AML-193 (cell line): ENCODE measurements around the gene CCN2.

Experiments
- DNase-seq, 2 experiments: peaks; one replicate each; lab custom pipeline; 2025; lab: John Stamatoyannopoulos, UW

CCN2 gene, protein sequence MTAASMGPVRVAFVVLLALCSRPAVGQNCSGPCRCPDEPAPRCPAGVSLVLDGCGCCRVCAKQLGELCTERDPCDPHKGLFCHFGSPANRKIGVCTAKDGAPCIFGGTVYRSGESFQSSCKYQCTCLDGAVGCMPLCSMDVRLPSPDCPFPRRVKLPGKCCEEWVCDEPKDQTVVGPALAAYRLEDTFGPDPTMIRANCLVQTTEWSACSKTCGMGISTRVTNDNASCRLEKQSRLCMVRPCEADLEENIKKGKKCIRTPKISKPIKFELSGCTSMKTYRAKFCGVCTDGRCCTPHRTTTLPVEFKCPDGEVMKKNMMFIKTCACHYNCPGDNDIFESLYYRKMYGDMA

DNA sequence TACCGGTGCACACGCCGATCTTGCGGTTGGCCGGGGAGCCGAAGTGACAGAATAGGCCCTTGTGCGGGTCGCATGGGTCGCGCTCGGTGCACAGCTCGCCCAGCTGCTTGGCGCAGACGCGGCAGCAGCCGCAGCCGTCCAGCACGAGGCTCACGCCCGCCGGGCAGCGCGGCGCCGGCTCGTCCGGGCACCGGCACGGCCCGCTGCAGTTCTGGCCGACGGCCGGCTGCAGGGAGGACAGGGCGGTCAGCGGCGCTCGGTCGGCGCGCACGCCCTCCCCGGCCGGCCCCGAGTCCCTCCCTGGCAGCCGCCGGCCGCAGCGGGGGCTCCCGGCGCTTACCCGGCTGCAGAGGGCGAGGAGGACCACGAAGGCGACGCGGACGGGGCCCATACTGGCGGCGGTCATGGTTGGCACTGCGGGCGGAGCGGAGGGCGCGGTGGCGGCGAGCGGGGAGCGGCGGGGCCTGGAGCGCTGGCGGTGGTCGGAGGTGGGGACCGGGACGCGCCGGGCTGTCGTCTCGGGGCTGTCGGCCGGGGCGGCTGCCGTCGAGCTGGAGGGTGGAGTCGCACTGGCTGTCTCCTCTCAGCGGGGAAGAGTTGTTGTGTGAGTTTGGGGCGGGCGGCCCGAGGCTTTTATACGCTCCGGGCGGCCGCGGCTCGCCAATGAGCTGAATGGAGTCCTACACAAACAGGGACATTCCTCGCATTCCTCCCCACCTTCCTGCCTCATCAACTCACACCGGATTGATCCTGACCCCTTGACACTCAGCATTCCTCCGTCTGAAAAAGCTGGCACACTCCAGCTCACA is at the start of gene CCN2:
Gene CCN2, minus strand, starts transcription at position 606 of the 809 bp plus-strand sequence. Its CDS starts 200 bp downstream, at position 406.
- no peak for DNase-seq

DNA sequence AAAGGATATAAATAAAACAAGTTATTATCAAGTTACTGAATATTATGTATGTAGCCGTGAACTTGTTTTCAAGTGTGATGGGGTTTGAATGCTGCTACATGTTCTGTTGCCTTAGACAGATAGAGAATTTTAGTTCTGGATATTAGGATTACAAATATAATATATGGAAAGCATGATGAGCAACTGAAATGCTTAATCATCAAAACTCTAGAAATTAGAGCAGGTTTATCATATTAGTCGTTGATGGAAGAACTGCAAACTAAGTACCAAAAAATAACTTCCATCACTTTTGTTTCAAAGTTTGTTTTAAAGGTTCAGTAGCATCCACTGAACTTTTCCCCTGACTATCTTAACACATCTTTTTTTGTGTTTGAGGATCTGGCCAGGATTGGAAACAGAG is 49.1 kb upstream of the CCN2 start:
- no peak for DNase-seq

DNA sequence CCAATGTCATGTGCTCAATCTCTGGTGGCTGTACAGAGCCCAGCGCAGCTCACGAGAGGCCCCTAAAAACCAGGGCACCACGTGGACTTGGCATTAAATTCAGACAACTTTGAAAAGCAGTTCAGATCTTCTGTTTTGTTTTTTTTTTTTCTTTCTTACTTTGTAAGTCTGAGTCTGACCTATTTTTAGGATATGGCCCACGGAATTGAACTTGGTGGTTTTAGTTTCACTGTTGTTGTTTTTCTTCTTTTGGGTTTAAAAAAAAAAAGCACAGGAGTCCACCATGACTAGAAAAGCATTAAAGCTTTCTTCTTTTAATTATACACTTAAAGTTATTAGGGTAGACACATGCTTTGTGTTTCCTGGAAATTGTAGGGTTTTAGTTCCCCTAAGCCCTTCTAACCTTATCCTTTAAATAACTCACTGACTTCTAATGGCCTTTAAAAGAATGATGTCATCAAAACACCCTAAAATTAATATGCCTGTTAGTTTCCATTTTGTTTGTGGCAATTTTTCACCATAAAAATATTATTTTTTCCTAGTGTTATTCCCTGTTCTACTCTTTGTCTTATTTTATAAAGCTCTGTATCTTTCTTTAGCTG is 48.5 kb upstream of the CCN2 start:
- DNase-seq: no peak

DNA sequence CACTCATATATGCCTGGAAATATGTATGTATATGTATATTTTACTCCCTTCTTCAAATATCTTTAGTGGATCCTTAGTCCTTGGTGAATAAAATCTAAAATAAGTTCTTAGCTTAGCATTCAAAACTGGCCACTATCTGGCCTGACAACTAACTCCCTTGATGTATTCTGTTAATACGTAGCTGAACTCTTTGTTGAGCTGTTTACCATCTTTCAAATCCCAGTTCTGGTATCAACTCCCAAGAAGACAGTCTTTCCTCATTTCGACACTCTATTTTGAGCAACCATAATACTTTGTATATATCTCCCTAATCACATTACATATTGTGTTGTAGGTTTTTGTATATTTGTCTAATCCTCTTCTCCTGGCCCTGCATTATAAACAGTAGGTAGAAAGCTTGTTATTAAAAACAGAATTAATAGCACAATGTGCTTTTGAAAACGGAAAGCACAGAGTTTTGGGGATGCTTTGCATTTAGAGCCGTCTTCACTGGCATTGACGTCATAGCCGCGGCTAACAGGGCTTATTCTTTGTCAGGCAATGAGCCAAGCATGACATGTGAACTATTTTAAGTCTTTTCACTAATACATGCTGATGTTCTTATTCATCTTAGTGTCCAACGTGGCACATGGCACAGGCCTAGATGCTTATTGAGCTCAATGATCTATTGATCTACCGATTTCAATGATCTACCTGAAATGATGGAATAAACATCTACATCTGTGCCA is 47.2 kb upstream of the CCN2 start:
- DNase-seq: no peak

DNA sequence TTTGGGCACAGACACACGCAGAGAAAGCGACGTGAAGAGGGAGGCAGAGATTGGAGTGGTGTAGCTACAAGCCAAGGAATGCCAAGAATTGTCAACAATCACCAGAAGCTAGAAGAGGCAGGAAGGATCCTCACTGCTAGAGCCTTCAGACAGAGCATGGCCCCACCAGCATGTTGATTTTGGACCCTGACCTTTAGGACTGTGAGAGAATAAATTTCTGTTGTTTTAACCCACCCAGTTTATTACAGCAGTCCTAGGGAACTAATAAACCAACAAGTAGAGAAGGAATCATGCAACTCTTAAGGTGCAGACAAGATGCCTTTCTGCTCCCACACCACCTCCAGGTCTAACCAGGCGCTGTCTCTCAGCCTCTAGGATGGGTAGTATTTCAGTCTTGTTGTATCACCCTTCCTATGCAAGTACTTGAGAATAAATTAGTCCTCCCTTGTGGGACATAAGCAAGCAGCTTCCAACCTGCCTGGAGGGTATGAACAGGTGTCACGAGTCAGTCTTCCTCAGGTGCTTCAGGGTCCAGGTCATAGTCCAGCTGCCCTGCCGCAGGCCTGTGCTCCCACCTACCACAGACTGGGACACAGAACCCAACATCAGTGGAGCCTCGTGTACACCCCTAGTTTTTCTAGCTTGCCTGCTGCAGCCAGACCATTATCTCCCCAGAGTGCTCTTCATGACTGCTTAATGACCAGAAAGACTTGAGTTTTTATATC is 46.4 kb upstream of the CCN2 start:
- no peak for DNase-seq

DNA sequence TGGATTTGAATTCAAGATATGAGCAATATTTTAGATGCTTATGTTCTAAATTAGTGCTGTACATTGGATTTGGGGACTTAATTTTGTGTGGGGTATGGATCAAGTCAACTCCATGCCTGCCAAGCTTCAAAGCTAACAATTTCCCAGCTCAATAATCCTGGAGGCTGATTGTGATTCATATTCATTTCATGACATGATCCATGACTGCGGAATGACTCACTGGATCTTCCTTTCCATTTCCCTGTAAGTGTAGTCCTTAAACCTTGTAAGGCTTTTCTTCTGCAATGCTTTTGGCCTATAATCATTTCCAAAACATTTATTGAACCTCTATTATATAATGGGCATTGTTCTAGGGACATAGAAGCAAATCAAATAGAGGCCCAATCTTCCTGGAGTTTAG is 44.7 kb upstream of the CCN2 start:
- no peak for DNase-seq

DNA sequence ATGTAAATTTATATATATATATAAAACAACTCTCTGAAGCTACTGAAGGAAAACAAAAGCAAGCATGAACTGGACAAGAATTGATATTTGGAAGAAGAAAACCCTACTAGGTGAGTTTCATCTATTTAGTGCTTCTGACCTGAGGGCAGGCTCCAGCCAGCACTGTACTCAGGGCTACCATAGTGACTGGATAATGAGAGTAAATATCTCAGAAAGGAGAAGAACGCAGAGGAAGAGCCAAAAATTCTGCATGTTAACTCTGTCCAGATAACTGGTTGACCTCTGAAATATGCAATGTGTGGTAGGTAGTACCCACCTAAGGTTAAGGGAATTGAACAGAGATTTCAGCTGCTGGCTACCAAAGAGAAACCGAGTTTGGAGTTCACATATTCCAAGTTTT is 41.4 kb upstream of the CCN2 start:
- DNase-seq: no peak

DNA sequence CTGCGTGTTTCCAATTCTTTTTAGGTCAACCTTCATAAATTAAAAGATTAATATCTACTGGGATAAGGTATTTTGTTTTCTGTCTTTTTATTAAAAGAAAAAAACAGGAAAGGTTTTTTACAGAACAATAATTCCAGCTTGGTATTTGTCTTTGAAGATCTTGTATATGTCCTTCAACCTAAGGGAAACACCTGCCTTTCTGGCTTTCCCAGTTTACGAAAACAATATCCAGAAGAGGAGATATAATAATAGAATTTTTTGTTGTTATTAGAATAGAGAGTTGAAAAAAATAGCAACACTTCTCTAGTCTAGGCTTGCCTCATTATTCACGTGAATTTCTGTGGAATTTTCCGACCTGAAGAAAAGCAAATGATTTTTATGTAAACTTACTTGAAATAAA is 37.9 kb upstream of the CCN2 start:
- no peak for DNase-seq

DNA sequence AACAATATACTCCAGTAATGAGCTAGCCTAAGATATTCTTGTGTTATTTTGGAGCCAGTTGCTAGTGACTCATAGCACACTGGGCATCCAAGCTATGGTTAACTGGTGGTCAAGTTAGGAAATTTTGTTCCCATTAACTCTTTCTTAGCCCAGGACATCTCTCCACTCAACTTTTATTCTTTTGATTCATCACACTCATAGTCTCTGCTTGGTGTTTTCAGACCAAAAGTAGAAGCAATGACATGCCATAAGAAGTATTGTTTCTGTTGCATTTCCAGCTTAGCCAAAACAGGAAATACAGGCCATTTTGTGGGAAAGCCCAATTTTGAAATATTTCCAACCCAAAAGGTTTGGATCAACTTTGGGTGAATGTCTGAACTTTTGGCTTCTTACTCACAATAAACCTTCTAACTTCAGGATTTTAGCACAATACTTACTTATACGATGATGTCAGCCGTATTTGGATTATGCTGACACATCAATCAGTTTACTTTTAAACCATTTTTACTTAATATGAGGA is 31.6 kb upstream of the CCN2 start:
- DNase-seq: no peak

DNA sequence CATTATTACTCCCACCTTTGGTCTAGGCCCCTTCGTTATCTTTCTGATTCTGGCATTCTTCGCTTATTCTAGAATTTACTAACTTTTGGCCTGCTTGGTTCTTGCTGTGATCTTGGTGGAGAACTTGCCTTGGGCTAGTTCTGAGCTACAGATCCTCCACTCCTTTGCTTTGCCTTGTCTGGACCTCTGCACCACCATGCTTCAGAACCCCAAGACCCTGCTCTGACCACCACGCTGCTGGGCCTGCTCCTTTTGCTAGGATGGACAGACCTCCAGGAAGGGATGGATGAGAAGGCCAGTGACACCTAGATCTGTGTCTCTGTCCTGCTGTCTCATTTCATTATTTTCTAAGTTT is 30.4 kb upstream of the CCN2 start:
- DNase-seq: no peak

DNA sequence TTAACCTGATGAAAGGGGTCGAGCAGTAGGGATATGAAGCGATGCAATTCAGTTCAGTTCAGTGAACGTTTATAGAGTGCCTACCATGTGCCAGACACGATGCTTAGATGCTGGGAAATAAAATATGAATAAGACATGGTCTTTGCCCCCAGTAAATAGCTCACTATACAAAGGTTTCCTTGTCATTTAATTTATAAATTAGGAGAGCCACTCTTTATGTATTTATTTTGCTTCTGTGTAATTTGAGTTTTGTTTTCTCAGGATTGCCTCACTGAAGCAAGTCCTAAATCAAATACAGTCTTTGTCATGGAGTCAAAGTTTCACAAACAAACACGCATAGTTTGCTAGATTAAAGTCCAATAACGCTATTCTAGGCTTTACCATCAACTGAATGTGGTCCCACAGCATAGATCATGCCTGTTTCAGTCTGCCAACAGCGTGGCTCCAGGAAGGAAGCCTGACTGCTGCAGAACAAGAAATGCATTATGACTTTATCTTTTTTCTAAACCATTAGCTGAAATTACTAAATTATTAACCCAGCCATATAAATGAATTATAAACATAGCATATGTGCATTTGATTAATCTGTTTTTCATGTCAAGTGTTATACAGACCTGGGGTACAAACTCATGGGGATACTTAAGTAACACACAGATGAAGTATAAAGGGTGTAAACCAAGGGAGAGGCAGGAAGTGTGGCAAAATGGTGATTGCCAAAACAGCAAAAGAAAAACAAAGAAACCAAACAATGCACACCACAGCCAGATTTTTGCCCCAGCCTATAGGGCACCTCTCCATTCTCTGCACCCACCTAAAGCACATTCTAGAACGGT is 29.8 kb upstream of the CCN2 start:
- no peak for DNase-seq

DNA sequence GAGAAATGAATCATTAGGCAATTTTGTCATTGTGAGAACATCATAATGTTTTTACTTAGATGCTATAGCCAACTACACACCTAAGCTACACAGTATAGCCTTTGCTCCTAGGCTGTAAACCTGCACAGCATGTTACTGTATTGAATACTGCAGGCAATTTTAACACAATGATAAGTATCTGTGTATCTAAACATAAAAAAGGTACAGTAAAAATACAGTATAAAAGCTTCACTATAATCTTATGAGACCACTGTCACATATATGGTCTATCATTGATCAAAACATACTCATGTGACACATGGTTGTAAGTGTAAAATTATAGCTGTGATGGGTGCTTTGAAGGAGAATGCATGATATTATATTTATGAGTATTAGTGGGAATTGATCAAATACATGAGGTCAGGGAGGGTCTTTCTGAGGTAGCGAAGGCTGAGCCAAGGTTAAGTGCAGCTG is 29.2 kb upstream of the CCN2 start:
- no peak for DNase-seq

DNA sequence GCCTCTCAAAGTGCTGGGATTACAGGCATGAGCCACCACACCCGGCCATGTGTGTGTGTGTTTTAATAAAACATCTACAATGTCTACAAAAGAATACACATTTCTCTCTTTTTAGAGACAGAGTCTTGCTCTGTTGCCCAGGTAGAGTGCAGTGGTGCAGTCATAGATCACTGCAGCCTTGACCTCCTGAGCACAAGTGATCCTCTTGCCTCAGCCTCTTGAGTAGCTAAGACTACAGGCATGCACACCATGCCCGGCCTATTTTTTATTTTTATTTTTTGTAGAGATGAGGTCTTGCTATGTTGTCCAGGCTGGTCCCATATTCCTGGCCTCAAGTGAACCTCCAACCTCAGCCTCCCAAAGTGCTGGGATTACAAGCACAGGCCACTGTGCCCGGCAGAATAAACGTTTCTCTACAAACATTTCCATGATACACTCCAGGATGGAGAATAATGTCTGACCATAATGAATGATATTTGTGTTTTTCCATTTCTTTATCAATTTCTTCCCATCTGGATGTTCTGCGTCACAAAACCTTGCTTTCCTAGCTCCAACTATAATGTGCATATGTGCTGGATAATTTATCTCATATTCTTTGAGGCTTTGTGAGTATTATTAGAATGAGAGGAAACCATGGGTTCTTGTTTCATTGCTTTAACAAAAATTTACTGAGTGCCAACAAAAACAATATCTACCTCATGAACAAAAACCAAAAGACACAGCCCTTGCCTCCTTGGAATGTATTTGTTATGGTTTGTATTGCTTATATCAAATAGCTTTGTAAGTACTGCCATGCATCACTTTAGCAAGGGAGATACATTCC is 28.6 kb upstream of the CCN2 start:
- no peak for DNase-seq

DNA sequence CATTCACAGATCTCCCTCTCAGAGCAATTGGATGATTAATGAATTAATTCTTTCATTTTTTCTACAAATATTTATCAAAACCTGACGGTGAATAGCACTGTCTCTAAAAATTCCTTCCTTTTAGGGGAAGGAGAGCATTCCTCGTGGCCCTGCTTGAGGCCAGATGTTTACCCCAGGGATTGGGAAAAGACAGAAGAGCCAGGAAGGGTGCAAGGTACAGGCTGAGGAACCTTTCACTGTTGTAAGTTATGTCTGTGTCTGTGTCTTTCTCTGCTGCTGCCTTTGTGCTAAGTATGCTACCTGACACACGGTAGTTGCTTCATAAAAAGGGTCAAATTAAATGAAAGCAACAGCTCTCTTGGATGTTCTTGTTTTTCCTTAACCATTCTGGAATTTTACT is 27.4 kb upstream of the CCN2 start:
- no peak for DNase-seq

DNA sequence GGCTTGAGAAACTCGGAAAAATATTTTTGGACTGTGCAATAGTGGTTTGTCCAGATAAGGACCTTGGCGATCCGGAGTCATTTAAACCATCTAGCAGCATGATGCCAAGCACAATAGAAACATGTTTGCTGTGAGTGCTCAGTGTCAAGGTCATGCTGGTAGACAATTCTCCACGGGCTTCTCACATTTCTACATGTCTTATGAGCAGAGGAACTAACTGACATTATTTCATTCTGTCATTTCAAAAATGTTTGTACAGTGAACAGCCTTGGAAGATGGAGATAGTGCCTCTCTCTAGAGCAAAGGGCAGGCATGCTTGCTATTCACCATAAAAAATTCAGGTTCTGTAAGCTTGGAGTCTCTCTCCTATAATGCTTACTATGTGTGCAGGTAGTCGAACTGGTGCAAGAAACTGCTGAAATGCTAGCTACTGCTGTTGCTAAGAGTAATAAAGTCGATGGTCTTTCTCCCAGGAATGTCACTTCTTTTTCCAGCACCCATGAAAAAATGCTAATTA is 25.4 kb upstream of the CCN2 start:
- DNase-seq: no peak

DNA sequence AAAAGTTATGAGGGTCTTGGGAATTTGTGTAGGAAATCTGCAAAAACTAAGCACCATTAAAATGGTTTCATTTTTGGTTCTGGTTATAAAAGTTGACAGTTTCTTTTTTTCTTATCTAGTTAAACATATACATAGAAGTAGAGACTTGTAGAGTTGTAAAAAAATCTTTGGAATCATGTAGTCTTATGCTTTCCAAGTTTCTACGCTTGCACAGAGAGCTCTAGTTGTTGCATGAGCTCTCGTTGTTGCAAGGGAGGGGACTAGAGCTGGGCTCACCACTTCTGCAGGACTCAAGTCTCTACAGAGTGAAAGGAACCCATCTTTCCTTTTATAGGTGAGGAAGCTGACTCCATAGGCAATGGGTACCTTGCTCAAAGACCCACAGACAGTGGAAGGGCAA is 21.6 kb upstream of the CCN2 start:
- DNase-seq: no peak

DNA sequence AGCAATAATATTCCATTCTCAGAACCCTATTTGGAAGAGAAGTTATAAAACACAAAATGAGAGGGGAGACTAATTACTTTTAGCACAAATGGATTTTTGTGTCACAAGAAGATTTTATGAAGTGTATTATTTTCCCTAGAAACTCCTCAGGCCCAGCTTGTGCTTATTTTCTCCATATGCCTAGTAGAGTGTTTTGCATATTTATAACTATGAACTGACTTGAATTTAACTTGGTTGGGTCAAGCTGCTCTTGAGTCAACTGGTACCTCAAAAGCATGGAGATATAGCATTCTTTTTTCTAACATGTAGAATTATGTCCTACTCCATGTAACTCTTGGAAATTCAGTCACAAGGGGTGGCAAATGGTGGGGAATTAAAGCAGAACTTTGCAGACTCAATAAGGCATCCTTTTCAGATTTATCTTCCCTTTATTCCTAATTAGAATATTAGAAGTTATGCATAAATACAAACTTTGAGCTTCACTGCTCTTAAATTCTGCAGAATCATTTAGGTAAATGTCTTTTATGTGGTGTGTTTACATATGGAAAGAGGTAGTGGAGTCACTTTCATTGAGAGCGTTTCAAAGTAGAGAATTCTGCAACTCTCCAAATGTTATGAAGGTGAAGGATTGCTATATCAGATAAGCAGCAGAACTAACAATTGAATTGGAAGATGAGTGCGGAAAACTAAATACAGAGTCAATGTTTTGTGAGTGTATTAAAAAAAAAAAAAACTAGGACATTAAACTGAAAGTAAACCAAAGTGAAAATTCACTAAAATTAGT is 19.1 kb upstream of the CCN2 start:
- no peak for DNase-seq

DNA sequence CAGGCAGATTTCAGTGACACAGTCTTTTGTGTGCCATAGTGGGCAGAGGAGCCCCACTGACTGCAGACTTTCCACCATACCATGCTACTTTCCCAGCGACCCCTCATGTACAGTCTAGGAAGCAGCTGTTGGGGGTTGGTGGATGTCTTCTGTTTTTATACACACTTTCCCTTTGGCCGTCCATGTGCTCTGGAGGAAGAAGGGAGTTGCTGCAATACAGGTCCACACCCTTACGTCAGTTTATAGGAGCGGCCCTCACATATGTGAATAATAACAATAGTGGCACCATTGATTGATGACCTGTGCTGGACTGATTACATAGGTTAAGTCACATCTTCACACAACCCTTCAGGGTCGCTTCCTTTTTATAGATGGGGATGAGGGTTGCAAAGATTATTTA is 17.5 kb upstream of the CCN2 start:
- no peak for DNase-seq

DNA sequence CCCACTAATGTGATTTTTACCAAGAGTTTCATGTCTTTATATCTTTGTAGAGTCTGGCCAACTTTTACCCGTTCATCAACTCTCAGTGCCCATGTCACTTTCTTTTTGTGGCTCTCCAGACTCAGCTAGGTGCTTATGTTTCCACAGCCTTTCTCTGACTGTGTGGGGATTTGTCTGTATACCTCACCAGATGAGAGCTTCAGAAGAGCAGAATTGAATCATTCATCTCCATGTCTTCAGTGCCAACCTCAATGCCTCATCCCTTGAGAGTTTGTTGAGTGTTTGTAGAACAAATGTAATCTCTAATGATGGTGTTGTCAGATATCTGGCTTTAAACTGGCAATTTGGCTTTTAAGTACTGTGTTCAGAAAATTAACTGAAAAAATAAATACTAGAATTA is 16.8 kb upstream of the CCN2 start:
- DNase-seq: no peak
